ENCODE data around the gene CYP1A2. TPM values are rescaled to one million over a fixed set of nuclear protein-coding genes. Genes with fewer than 3 reads are reported as not detected.
A peak's percentile ranks its signal among the peaks of the same experiment; 100 is the strongest.
"Not testable (repeated sequence)": the region's sequence is repeated elsewhere in the genome, so short reads cannot be mapped to it uniquely, and the experiment has no call there.

CYP1A2 gene
- total RNA-seq, 1 donor from 2014 or later: not detected

DNA sequence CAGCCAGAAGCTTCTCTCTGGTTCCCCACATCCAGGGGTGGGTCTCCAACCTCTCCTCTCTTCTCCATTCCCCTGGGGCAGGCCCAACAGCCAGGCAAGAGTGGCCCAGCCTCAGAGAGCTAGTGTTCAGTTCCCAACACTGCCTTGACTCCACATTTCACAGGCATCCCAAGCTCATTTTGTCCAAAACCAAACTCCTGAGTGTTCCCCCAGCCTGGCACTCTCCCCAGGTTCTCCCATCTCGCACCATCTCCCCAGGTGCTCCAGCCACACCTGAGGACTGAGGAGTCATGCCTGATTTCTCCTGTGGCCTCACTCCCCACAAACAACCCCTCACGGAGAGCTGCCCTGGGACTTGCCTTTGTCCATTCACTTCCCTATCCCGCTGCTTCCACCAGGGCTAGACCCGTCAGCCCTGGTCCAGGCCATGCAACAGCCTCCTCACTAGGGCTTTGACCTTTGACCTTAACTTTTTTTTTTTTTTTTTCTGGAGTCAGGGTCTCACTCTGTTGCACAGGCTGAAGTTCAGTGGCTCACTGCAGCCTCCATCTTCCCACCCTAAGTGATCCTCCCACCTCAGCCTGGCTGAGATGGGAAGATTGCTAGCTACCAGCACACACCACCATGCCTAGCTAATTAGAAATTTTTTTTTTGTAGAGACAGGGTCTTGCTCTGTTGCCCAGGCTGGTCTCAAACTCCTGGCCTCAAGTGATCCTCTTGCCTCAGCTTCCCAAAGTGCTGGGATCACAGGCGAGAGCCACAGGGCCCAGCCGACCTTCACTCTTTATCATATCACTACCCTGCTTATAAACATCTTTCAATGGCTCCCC is 29.3 kb downstream of the CYP1A2 start:
- no peak for DNase-seq

- DNase-seq: no peak
Measured at GRCh38 chr15:74778599-74778970, 29.9 kb downstream of the CYP1A2 start.

DNA sequence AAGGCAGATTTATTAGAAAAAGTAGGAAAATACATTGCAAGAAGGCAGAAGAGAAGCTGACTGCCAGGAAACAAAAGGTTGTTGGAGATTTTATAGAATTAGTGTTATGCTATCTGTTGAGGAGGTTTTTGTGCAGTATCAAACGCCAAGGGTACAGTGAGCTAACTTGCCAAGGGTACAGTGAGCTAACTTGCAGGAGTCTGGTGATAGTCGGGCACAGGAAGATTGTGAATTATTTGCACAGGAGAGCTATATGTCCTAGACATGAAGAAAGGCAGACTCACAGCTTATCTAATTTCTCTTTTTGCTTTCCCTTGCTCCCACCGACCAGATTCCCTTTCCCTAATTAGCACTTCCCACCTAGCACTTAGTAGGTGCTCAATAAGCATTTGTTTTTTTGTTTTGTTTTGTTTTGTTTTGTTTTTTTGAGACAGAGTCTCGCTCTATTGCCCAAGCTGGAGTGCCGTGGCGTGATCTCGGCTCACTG is 30.6 kb downstream of the CYP1A2 start:
- DNase-seq: no peak

GRCh38 chr15:74780523-74781430 is 32.1 kb downstream of the CYP1A2 start:
- DNase-seq: no peak

DNA sequence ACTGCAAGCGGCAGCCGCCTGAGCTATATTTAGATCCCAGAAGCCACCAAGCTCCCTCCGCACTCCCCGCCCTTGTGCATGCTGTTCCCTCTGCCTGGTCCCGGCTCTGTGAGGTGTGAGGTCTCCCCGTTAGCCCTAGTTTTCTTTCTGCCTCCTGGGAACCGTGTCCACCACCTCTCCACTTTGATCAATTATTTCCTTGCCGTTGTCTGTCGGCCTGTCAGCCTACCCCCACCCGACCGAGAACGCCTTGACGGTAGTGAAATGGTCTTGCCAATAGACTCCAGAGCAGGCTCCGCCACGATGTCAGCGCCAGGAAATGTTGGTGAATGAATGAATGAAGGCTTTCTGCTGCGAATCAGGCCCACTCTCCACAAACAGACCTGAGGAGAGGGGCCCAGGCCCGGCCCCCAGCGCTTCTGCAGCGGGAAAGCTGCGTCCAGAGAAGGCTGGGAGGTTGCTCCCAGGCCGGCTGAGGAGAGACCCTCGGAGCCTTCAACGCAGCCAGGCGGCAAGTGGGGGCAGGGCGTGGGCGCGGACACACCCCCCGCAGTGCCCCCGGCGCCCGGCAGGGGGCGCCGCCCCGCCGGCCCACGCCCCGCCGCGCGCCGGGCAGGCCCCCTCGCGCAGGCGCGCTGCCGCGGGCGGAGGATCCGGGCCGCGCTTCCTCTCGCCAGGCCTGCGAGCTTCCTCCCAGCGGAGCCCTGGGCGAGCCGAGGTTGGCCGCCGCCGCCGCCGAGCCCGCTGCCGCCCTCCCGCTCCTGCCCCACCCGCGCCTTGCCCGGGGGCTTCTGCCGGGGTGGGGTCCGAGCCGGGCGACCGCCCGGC is 33.0 kb downstream of the CYP1A2 start, which contains the start of gene CSK:
TSS of gene CSK (plus strand) at position 650 of the 828 bp plus-strand sequence. CDS start 16,218 bp downstream, outside the sequence.
- DNase-seq: peak; percentile 89

DNA sequence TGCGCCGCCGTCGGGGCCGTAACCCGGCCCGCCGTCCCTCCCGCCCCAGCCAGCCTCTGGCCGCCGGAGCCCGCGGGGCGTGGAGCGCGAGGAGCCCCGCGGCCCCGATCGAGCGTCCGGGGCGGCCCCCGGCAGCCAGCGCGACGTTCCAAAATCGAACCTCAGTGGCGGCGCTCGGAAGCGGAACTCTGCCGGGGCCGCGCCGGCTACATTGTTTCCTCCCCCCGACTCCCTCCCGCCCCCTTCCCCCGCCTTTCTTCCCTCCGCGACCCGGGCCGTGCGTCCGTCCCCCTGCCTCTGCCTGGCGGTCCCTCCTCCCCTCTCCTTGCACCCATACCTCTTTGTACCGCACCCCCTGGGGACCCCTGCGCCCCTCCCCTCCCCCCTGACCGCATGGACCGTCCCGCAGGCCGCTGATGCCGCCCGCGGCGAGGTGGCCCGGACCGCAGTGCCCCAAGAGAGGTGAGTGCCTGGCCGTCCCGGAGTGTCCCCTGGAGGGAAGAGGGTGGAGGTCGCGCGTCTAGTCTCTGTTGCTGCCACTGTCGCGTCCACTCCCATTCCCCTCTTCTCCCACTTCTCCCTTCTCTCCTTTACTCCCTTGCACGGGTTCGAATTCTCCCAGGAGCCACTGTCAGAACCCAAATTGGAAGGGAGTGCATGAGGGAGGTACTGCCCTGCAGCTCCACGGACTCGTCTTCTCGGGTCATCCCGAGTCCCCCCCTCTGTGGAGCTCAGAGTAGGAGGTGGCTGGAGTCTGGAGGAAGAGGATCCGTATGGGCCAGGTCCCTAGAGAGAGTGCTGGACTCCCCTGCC is 33.8 kb downstream of the CYP1A2 start:
- peak; percentile 39 for DNase-seq

DNA sequence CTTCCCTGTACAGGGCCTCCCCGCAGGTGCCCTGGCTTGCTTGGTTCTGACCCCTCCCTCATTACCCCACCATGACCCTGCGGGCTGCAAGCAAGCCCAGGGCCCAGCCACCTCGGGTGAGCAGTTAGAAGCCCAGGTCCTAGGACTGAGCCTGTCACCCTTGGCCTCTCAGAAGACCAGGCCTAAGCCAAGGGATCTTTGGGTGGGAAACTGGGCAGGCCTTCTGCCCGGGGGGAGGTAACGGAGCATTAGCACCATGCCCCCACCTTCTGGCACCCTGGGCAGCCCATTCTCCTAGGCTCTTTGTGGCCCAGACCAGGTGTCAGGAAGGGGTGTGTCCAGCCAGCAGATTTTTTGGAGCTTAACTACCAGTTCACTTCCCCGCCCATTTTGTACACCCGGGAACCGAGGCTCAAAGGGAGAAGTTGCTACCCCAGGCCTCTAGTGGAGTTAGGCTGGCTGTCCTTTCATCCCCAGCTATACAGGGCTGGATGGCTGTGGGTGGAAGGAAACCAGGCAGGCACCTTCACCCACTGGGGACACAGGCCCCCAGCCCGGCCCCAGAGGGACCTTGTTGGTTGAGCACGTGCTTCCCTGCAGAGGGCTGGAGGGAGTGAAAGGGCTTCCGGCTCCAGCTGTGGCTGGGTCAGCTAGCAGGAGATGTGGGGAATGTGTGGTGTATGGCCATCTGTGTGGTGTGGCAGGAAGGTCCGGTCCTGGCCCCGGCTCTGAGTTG is 34.6 kb downstream of the CYP1A2 start:
- DNase-seq: peak; percentile 17

GRCh38 chr15:74783808-74784175 is 35.1 kb downstream of the CYP1A2 start:
- DNase-seq: no peak

DNA sequence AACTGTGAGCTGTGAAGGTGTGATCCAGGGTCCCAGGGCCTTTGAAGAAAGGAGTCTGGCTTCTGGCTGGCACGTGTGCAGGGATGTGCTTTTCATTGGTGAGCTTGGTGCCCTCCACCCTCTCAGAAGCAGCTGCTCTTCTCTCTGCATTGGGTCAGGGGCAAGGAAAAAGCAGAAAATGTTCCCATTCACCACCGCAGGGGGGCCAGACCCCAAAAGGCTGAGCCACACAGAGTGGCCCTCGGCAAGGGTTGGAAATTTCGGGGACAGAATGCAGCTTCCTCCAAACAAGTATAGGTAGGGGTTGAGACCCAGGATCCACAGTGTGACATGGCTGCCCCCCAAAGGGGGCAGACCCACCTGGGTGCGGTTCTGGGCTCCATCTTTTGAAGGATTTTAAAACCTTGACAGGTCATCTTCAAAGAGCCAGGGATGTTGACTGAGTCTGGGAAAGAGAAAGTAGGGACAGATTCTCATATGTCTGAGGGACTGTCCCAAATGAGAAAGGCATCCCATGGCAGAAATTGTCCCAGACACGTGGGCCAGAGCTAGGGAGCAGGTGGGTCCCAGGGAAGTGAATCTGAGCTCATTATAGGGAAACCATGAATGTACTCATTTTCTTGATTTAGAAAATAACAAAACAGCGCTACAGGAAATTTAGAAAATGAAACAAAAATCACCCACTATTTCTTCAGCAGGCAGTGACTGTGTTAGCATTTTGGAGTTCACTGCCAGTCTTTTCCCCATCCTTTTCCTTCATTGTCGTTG is 36.0 kb downstream of the CYP1A2 start:
- no peak for DNase-seq

GRCh38 chr15:74785194-74786032 is 36.8 kb downstream of the CYP1A2 start:
- no peak for DNase-seq

- DNase-seq: not testable (repeated sequence)
Measured at GRCh38 chr15:74786081-74786480, 37.4 kb downstream of the CYP1A2 start.

GRCh38 chr15:74786551-74787165 is 38.0 kb downstream of the CYP1A2 start:
- DNase-seq: no peak

DNA sequence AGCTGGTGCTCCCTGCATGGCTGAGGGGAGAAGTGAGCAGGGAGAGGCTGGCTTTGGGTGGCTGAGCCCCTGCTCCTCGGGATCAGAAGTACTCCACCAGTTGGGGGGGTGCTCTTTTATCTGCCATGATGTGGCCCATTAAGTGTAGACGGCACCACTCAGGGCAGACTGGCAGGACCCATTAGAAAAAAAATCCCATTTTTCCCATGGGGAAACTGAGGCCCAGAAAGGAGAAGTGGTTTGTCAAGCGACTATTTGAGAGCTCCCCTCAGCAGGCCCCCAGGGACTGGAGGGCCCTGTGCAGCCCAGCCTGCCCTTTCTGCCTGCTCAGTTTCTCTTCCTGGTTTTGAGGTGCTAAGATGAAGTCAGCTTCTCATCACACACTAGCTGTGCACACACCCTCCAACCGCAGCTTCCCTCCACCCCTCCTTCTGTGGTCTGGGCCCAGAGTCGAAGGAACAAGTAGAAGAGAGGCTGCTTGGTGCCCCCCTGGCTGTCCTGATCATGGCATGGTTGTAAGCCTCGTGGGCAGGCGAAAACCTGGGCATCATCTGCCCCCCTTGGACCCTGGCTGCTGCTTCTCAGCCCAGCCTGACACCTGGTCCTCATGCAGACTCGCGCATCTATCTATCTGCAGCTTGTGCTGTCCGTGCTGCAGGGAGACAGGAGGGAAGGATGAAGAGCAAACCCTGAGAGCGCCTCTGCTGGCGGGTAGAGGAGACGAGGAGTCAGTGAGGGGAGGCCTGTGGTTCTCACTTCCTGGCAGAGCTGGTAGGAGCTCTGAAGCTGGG is 38.8 kb downstream of the CYP1A2 start:
- DNase-seq: peak; percentile 50

DNA sequence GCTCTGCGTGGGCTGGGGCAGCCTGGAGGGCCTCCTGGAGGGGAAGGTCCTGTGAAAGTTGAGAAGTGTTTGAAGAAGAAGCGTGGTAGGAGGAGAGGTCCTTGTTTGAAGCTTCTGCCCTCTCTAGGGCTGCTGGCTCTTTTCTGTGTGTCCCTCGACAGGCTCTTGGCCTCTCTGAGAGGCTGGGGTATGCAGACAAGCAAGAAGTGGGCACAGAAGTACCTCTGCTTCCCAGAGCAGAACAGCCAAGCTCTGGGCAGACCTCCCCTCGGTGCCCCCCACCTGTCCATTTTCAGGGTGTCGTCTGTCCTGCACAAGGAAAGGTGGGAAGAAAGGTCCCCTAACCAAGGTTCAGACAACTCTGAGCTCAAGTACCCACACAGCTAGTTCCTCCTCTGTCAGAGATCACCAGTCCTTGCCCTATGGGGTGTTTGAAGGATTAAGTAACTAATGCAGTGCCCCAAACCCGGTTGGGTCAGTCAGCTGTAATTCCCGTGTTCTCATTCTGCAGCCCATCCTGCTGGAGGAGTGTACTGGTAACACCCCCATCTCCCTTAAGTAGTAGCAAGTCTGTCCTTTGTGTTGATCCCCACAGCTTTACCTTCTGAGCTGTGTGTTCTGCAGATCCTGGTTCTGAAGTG is 39.5 kb downstream of the CYP1A2 start:
- DNase-seq: no peak

- DNase-seq: no peak
Measured at GRCh38 chr15:74788683-74789151, 40.1 kb downstream of the CYP1A2 start.

GRCh38 chr15:74789171-74789631 is 40.6 kb downstream of the CYP1A2 start:
- DNase-seq: no peak

GRCh38 chr15:74789741-74790079 is 41.1 kb downstream of the CYP1A2 start:
- DNase-seq: no peak

All from tongue (tissue), 2 donors.